Measurements from ENCODE around the gene UGT1A1.

UGT1A1 gene

GRCh38 chr2:233799087-233799665 is 39.1 kb downstream of the UGT1A1 start:
- no peak for FAIRE-seq

- FAIRE-seq, result no peak
Observed at GRCh38 chr2:233799716-233800115, 39.6 kb downstream of the UGT1A1 start.

GRCh38 chr2:233800208-233800607 is 40.1 kb downstream of the UGT1A1 start:
- no peak for FAIRE-seq

GRCh38 chr2:233801357-233802131 is 41.5 kb downstream of the UGT1A1 start:
- no peak for FAIRE-seq

GRCh38 chr2:233802132-233802815 is 42.2 kb downstream of the UGT1A1 start:
- no peak for FAIRE-seq

GRCh38 chr2:233803292-233803911 is 43.3 kb downstream of the UGT1A1 start:
- FAIRE-seq, result no peak

GRCh38 chr2:233803994-233804393 is 43.9 kb downstream of the UGT1A1 start:
- no peak for FAIRE-seq

GRCh38 chr2:233807215-233807865 is 47.3 kb downstream of the UGT1A1 start:
- FAIRE-seq, result no peak

- no peak for FAIRE-seq
Observed at GRCh38 chr2:233807966-233808935, 48.2 kb downstream of the UGT1A1 start.

- no peak for FAIRE-seq
Observed at GRCh38 chr2:233810385-233810784, 50.3 kb downstream of the UGT1A1 start.

- no peak for FAIRE-seq
Observed at GRCh38 chr2:233811087-233811486, 51.0 kb downstream of the UGT1A1 start.

GRCh38 chr2:233811732-233812131 is 51.7 kb downstream of the UGT1A1 start:
- no peak for FAIRE-seq

- FAIRE-seq, result no peak
Observed at GRCh38 chr2:233813236-233814055, 53.4 kb downstream of the UGT1A1 start.

- FAIRE-seq, result no peak
Observed at GRCh38 chr2:233814056-233814835, 54.2 kb downstream of the UGT1A1 start.

GRCh38 chr2:233815861-233816260 is 55.8 kb downstream of the UGT1A1 start:
- no peak for FAIRE-seq

GRCh38 chr2:233816334-233816733 is 56.3 kb downstream of the UGT1A1 start:
- no peak for FAIRE-seq

- FAIRE-seq, result no peak
Observed at GRCh38 chr2:233816771-233817170, 56.7 kb downstream of the UGT1A1 start.

- FAIRE-seq, result no peak
Observed at GRCh38 chr2:233817361-233817911, 57.4 kb downstream of the UGT1A1 start.

- FAIRE-seq, result no peak
Observed at GRCh38 chr2:233817995-233818638, 58.0 kb downstream of the UGT1A1 start.

Measured in TTC549 (cell line).